Measurements from ENCODE around the gene TMC8. TPM values are rescaled to one million over a fixed set of nuclear protein-coding genes. Genes with fewer than 3 reads are reported as not detected.

TMC8 gene
- total and polyA plus RNA-seq, 2 of the 8 experiments (the other 6 are each of a cell fraction or from before 2014, with no cell fraction given) = 1.00 to 2.8 TPM

GRCh38 chr17:78176548-78177025 lies 46.0 kb downstream of the TMC8 start (continued):
- TF ChIP-seq ZNF274 (IDR thresholded peaks at IDR 0.05; ENCODE audit: borderline replicate concordance, extremely low read depth, low read length) = no peak
- TF ChIP-seq TBP (IDR thresholded peaks at IDR 0.05; ENCODE audit: low read depth, low read length) = no peak
- TF ChIP-seq CTCF (IDR thresholded peaks at IDR 0.05; ENCODE audit: control extremely low read depth in 1 of 3, insufficient read depth in 1 of 3, low read depth in 1 of 3, low read length in 3 of 3) = peak; percentile 89 to 99 (median 94)
- TF ChIP-seq TCF12 (IDR thresholded peaks at IDR 0.05; ENCODE audit: low read depth, low read length) = peak; percentile 32; the same call in 1 of the 2 replicates
- 0 out of 2 replicates have a peak, but pooled peaks have one; percentile 27 for TF ChIP-seq E2F6 (IDR thresholded peaks at IDR 0.05)
- TF ChIP-seq SIN3A (conservative IDR thresholded peaks at IDR 0.05 in 1 of 2, IDR thresholded peaks at IDR 0.05 in 1 of 2; ENCODE audit: low read depth in 1 of 2, low read length in 2 of 2) = no peak
- TF ChIP-seq TAF1 (IDR thresholded peaks at IDR 0.05; ENCODE audit: low read depth, low read length) = no peak
- TF ChIP-seq RAD21 (IDR thresholded peaks at IDR 0.05 in 1 of 2, conservative IDR thresholded peaks at IDR 0.05 in 1 of 2; ENCODE audit: low read depth in 2 of 2, low read length in 2 of 2) = peak; percentile 48 to 70

Data from H1 (cell line).